Renal pelvis (tissue), 12 donors: ENCODE measurements around the gene ZNF324. TPM values are rescaled to one million over a fixed set of nuclear protein-coding genes. Genes with fewer than 3 reads are reported as not detected.
A peak's percentile ranks its signal among the peaks of the same experiment; 100 is the strongest.
"Not testable (repeated sequence)": the region's sequence is repeated elsewhere in the genome, so short reads cannot be mapped to it uniquely, and the experiment has no call there.

Source experiments
- DNase-seq: peaks from one replicate; pipeline ENCODE4 v3.0.0-alpha.2; 2013
- long read RNA-seq, 16 experiments: transcript quantifications; one replicate each; lab custom pipeline, GENCODE V29; 2026
- polyA plus RNA-seq, 3 donors: library from polyadenylated mRNA; unstranded; fragments of 120-200 nt; gene quantifications; one replicate each; pipeline ENCODE4 v1.2.1, GENCODE V29; 2013; ENCODE audit not compliant: insufficient read length in 3 of 3

Gene ZNF324
- polyA plus RNA-seq: 10 to 100 TPM; 10.0 to 13.4 (median 11.0) TPM
- long read RNA-seq, donor 1, partial matches to known transcripts: 0 of 4 reads
- long read RNA-seq, donor 1, other reads (novel, unspliced or antisense): 0 of 4 reads
- long read RNA-seq, donor 2, partial matches to known transcripts: 0 of 4 reads
- long read RNA-seq, donor 2, other reads (novel, unspliced or antisense): 0 of 4 reads
- long read RNA-seq, donor 3, partial matches to known transcripts: 0 of 4 reads
- long read RNA-seq, donor 3, other reads (novel, unspliced or antisense): 0 of 4 reads
- long read RNA-seq, donor 4, partial matches to known transcripts: 0 of 1 reads
- long read RNA-seq, donor 4, other reads (novel, unspliced or antisense): 0 of 1 reads
- long read RNA-seq, donor 5, partial matches to known transcripts: 0 of 1 reads
- long read RNA-seq, donor 5, other reads (novel, unspliced or antisense): 0 of 1 reads
- long read RNA-seq, donor 6, partial matches to known transcripts: 0 of 2 reads
- long read RNA-seq, donor 6, other reads (novel, unspliced or antisense): 0 of 2 reads
- long read RNA-seq, donor 7, partial matches to known transcripts: 0 of 2 reads
- long read RNA-seq, donor 7, other reads (novel, unspliced or antisense): 0 of 2 reads
- long read RNA-seq, donor 8: 0 reads
- long read RNA-seq, donor 9, partial matches to known transcripts: 0 of 4 reads
- long read RNA-seq, donor 9, other reads (novel, unspliced or antisense): 0 of 4 reads
- long read RNA-seq, donor 10, transcript ZNF324-201 (4 exons, 3,000 nt): major isoform, 5 of 12 reads
- long read RNA-seq, donor 10, partial matches to known transcripts: 7 of 12 reads
- long read RNA-seq, donor 10, other reads (novel, unspliced or antisense): 0 of 12 reads
- long read RNA-seq, donor 11: 0 reads
- long read RNA-seq, donor 12, transcript ZNF324-201 (4 exons, 3,000 nt): major isoform, 7 of 7 reads
- long read RNA-seq, donor 12, partial matches to known transcripts: 0 of 7 reads
- long read RNA-seq, donor 12, other reads (novel, unspliced or antisense): 0 of 7 reads
- long read RNA-seq, donor 13, partial matches to known transcripts: 0 of 1 reads
- long read RNA-seq, donor 13, other reads (novel, unspliced or antisense): 0 of 1 reads
- long read RNA-seq, donor 14, partial matches to known transcripts: 0 of 1 reads
- long read RNA-seq, donor 14, other reads (novel, unspliced or antisense): 0 of 1 reads
- long read RNA-seq, donor 15, partial matches to known transcripts: 5 of 9 reads
- long read RNA-seq, donor 15, other reads (novel, unspliced or antisense): 0 of 9 reads
- long read RNA-seq, donor 16, partial matches to known transcripts: 8 of 11 reads
- long read RNA-seq, donor 16, other reads (novel, unspliced or antisense): 0 of 11 reads

GRCh38 chr19:58466760-58467589 lies at the start of gene ZNF324:
Gene ZNF324, plus strand, starts transcription at chr19:58467080. Its CDS starts 2,106 bp downstream, at chr19:58469186.
- peak; percentile 97 for DNase-seq

GRCh38 chr19:58428617-58429016 lies 38.3 kb upstream of the ZNF324 start:
- DNase-seq: no peak

GRCh38 chr19:58429745-58430144 lies 37.1 kb upstream of the ZNF324 start:
- no peak for DNase-seq

- DNase-seq: no peak
These were observed 32.7 kb upstream of the ZNF324 start for GRCh38 chr19:58434217-58434616.

- peak; percentile 100 for DNase-seq
These were observed 27.0 kb upstream of the ZNF324 start, which contains the start of gene ZNF132 for GRCh38 chr19:58439576-58440554. Gene ZNF132, minus strand, starts transcription at chr19:58440153. Its CDS starts 332 bp downstream, at chr19:58439821.

- DNase-seq: no peak
These were observed 26.3 kb upstream of the ZNF324 start for GRCh38 chr19:58440556-58440955.

- DNase-seq: not testable (repeated sequence)
These were observed 23.9 kb upstream of the ZNF324 start for GRCh38 chr19:58442986-58443385.

GRCh38 chr19:58448860-58449259 lies 18.0 kb upstream of the ZNF324 start:
- not testable (repeated sequence) for DNase-seq

- not testable (repeated sequence) for DNase-seq
These were observed 16.9 kb upstream of the ZNF324 start for GRCh38 chr19:58449980-58450379.

GRCh38 chr19:58450856-58451357 lies 16.0 kb upstream of the ZNF324 start:
- peak; percentile 27 for DNase-seq

- peak; percentile 97 for DNase-seq
These were observed 15.3 kb upstream of the ZNF324 start, which contains the start of gene ZNF324B for GRCh38 chr19:58451358-58452101. Gene ZNF324B, plus strand, starts transcription at chr19:58451622. Its CDS starts 2,080 bp downstream, at chr19:58453702.

- no peak for DNase-seq
These were observed 13.1 kb upstream of the ZNF324 start for GRCh38 chr19:58453743-58454142.

GRCh38 chr19:58455306-58455705 lies 11.6 kb upstream of the ZNF324 start:
- DNase-seq: no peak

- DNase-seq: no peak
These were observed 10.8 kb upstream of the ZNF324 start for GRCh38 chr19:58456111-58456510.

- no peak for DNase-seq
These were observed 6.8 kb upstream of the ZNF324 start for GRCh38 chr19:58460039-58460438.

- no peak for DNase-seq
These were observed 656 bp upstream of the ZNF324 start for GRCh38 chr19:58466089-58466759.

- DNase-seq: no peak
These were observed 1.4 kb downstream of the ZNF324 start for GRCh38 chr19:58468216-58468839.
